HCT116 (cell line): ENCODE data around the gene TOX3. TPM values are rescaled to one million over a fixed set of nuclear protein-coding genes. Genes with fewer than 3 reads are reported as not detected.

Experiments used
- ATAC-seq: fragments of 200-7000 bp; cut with Tn5 transposase; 2 replicates; pipeline ENCODE4 v1.9.1; 2020; ENCODE audit warnings: mild to moderate bottlenecking, moderate library complexity
- BruUV-seq: library from RNA; stranded (reverse); fragments of 400-500 nt; replicated peaks from 2 replicates; lab custom pipeline; 2021; lab: Mats Ljungman, UMichigan
- CTCF ChIA-PET: fragments of 300-600 bp; sonication (Branson Sonifier 250); formaldehyde crosslinking; loops from one replicate; lab custom pipeline; 2021; ENCODE audit warnings: antibody characterized with exemption; lab: Charles Lee
- POLR2A ChIA-PET: fragments of 300-600, 350-600 bp; sonication (Branson Sonifier 250); formaldehyde crosslinking; loops from one replicate; lab custom pipeline; 2021; ENCODE audit warnings: antibody characterized with exemption; lab: Charles Lee
- RAD21 ChIA-PET, 2 experiments: fragments of 300-600 bp; sonication (Branson Sonifier 250); formaldehyde crosslinking; loops; one replicate each; lab custom pipeline; 2023; ENCODE audit warnings: low total read pairs in 2 of 2; ENCODE audit not compliant: uncharacterized antibody in 2 of 2, unreplicated experiment in 2 of 2, low non-redundant PET in 1 of 2; lab: Charles Lee
- DNase-seq: peaks from one replicate; pipeline ENCODE4 v3.0.0-alpha.2; 2010; ENCODE audit warnings: low read depth, low spot score
- H2AFZ ChIP-seq: fragments of 200-600 bp; shearing (Covaris generic), sonication (generic); 2 replicates; pipeline ENCODE4 v1.6.1; 2017; ENCODE audit warnings: low read depth, mixed run types, mixed read lengths, antibody characterized with exemption, low read length; ENCODE audit not compliant: poor library complexity, severe bottlenecking
- H3K27ac ChIP-seq: 2 replicates; pipeline ENCODE4 v1.5.1; 2012; ENCODE audit warnings: low read depth, low read length
- H3K27me3 ChIP-seq: fragments of 200-600 bp; sonication (generic); 2 replicates; pipeline ENCODE4 v1.6.1; 2016; ENCODE audit warnings: mixed run types, low read length, mixed read lengths; ENCODE audit not compliant: insufficient read depth
- H3K36me3 ChIP-seq, 2 experiments: fragments of 200-500 bp in 1 of 2; fragments of 200-600 bp in 1 of 2; sonication (Bioruptor generic) in 1 of 2; sonication (generic) in 1 of 2; 2 replicates each; pipeline versions ENCODE4 v1.5.1 to v1.6.1; 2014 to 2016; ENCODE audit warnings: low read length in 2 of 2, inconsistent platforms in 1 of 2, mixed read lengths in 1 of 2, mixed run types in 1 of 2; ENCODE audit not compliant: insufficient read depth in 2 of 2, control insufficient read depth in 1 of 2
- H3K4me1 ChIP-seq, 2 experiments: fragments of 200-600 bp in 1 of 2; sonication (generic) in 1 of 2; 2 replicates each; pipeline versions ENCODE4 v1.5.1 to v1.6.1; 2012 to 2017; ENCODE audit warnings: low read length in 2 of 2, inconsistent platforms in 1 of 2, mild to moderate bottlenecking in 1 of 2, mixed read lengths in 1 of 2, mixed run types in 1 of 2, moderate library complexity in 1 of 2; ENCODE audit not compliant: insufficient read depth in 2 of 2, control insufficient read depth in 1 of 2
- H3K4me2 ChIP-seq: fragments of 200-600 bp; sonication (generic); 2 replicates; pipeline ENCODE4 v1.6.1; 2017; ENCODE audit warnings: mixed run types, low read length, mixed read lengths
- H3K4me3 ChIP-seq, 2 experiments: fragments of 200-600 bp in 1 of 2; sonication (generic) in 1 of 2; replicated peaks in 1 of 2; 2 replicates each; pipeline ENCODE4 v1.5.1; 2011 to 2016; ENCODE audit warnings: low read length in 2 of 2, control low read depth in 1 of 2, low read depth in 1 of 2, mild to moderate bottlenecking in 1 of 2, mixed read lengths in 1 of 2, mixed run types in 1 of 2
- H3K79me2 ChIP-seq: fragments of 200-600 bp; sonication (generic); 2 replicates; pipeline ENCODE4 v1.6.1; 2017; ENCODE audit warnings: mild to moderate bottlenecking, mixed run types, low read length, moderate library complexity, mixed read lengths; ENCODE audit not compliant: insufficient read depth
- H3K9ac ChIP-seq: fragments of 200-600 bp; sonication (generic); 2 replicates; pipeline ENCODE4 v1.6.1; 2016; ENCODE audit warnings: low read length, mixed read lengths
- H3K9me2 ChIP-seq: fragments of 200-600 bp; sonication (generic), shearing (Covaris generic); 2 replicates; pipeline ENCODE4 v1.6.1; 2017; ENCODE audit warnings: mixed run types, mild to moderate bottlenecking, moderate library complexity; ENCODE audit not compliant: insufficient read depth
- H3K9me3 ChIP-seq, 2 experiments: fragments of 200-500 bp in 1 of 2; fragments of 200-600 bp in 1 of 2; sonication (Bioruptor generic) in 1 of 2; sonication (generic) in 1 of 2; 2 replicates each; pipeline ENCODE4 v1.6.1; 2014 to 2017; ENCODE audit warnings: low read length in 2 of 2, mixed read lengths in 2 of 2, inconsistent platforms in 1 of 2, low read depth in 1 of 2, mild to moderate bottlenecking in 1 of 2, mixed run types in 1 of 2, moderate library complexity in 1 of 2; ENCODE audit not compliant: control insufficient read depth in 1 of 2, insufficient read depth in 1 of 2
- H4K20me1 ChIP-seq: fragments of 200-600 bp; sonication (generic), shearing (Covaris generic); 2 replicates; pipeline ENCODE4 v1.6.1; 2017; ENCODE audit warnings: mixed run types, mild to moderate bottlenecking, moderate library complexity; ENCODE audit not compliant: insufficient read depth
- EGR1 ChIP-seq: IDR thresholded peaks from 2 replicates; pipeline ENCODE4 v1.6.1; 2012; ENCODE audit warnings: low read depth
- JUND ChIP-seq: IDR thresholded peaks from 2 replicates; pipeline ENCODE4 v1.6.1; 2012
- POLR2A ChIP-seq: IDR thresholded peaks from 2 replicates; pipeline ENCODE4 v1.7.0; 2011; ENCODE audit warnings: borderline replicate concordance; ENCODE audit not compliant: insufficient read depth, insufficient read length; ENCODE audit errors: extremely low read depth
- SIN3A ChIP-seq: IDR thresholded peaks from 2 replicates; pipeline ENCODE4 v1.6.1; 2012; ENCODE audit warnings: low read depth
- SRF ChIP-seq: IDR thresholded peaks from 2 replicates; pipeline ENCODE4 v1.6.1; 2012; ENCODE audit warnings: low read depth
- YY1 ChIP-seq: IDR thresholded peaks from 2 replicates; pipeline ENCODE4 v1.6.1; 2011; ENCODE audit warnings: low read length, low read depth, moderate library complexity, mild to moderate bottlenecking; ENCODE audit not compliant: insufficient replicate concordance; ENCODE audit errors: extremely low read depth
- ZNF274 ChIP-seq: fragments of 200-500 bp; sonication (Bioruptor generic); IDR thresholded peaks from 2 replicates; pipeline ENCODE4 v1.6.1; 2014; ENCODE audit warnings: mild to moderate bottlenecking, low read depth, low read length, inconsistent platforms
- intact Hi-C: fragments of 100-400 bp; cut with micrococcal nuclease; formaldehyde crosslinking; loops from 2 replicates; pipeline ENCODE4 v1.10.0; 2022
- total RNA-seq: library from RNA; stranded (reverse); gene quantifications from one replicate; pipeline ENCODE4 v1.2.1, GENCODE V29; 2021; ENCODE audit not compliant: unreplicated experiment
- TF ChIP-seq, protein P1 (sequence below): IDR thresholded peaks from 2 replicates; pipeline ENCODE4 v1.6.1; 2012; ENCODE audit warnings: low read depth
- TF ChIP-seq, protein P2 (sequence below): IDR thresholded peaks from 2 replicates; pipeline ENCODE4 v1.6.1; 2012
- TF ChIP-seq, protein P3 (sequence below): IDR thresholded peaks from 2 replicates; pipeline ENCODE4 v1.6.1; 2011; ENCODE audit warnings: mild to moderate bottlenecking, low read length, moderate library complexity; ENCODE audit not compliant: insufficient replicate concordance; ENCODE audit errors: extremely low read depth

The TOX3 gene
- total RNA-seq, 1 experiment from 2014 or later = not detected

DNA sequence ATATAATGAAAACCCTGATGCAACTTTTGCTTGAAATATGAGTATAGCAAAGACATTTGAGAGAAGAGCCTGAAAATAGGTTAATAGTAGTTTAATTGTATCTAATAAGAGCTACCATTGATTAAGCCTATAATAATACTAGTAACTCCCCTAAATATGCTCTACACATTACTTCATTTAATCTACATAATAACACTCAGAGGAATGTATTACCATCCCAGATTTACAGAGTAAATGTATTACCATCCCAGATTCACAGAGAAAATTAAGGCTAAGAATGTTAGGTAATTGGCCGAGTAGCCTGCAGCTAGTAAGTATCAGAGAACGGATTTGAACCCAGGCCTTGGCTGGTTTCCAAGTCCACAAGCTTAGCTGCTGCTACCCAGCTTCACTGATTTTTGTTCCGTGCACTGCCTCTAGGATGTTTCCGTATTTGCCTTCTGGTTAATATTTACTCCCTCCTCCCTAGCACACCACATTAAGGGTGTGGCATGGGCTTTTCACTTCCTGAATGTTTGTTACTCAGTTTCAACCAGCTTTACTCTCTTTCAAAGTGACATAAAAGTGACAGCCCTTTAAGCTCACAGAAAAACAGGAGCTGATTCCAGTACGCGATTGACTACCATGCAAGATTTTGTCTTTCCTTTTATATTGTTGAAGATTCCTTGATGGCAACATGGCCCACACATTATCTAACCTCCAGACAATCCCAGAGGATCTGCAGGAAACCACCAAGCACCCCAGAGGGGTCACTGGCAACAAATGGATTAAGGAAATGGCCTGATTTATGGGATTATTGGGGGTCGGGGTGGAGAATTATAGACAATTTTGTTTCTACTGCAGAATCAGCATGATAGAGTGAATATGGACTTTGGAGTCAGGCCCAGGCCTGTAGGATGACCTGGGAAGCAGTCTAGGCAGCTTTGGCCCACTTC lies 26.7 kb upstream of the TOX3 start:
- no TSS peak for BruUV-seq
- no peak overlapping the region for H3K4me2 ChIP-seq
- H2AFZ ChIP-seq = no peak overlapping the region
- H3K9ac ChIP-seq = no peak overlapping the region
- POLR2A ChIA-PET = no interaction called here
- DNase-seq = no peak
- CTCF ChIA-PET = no interaction called here
- no peaks in the 10 kb centered on the region for H3K79me2 ChIP-seq
- H3K9me2 ChIP-seq = no peaks in the 10 kb centered on the region
- TF ChIP-seq, protein P1, sequence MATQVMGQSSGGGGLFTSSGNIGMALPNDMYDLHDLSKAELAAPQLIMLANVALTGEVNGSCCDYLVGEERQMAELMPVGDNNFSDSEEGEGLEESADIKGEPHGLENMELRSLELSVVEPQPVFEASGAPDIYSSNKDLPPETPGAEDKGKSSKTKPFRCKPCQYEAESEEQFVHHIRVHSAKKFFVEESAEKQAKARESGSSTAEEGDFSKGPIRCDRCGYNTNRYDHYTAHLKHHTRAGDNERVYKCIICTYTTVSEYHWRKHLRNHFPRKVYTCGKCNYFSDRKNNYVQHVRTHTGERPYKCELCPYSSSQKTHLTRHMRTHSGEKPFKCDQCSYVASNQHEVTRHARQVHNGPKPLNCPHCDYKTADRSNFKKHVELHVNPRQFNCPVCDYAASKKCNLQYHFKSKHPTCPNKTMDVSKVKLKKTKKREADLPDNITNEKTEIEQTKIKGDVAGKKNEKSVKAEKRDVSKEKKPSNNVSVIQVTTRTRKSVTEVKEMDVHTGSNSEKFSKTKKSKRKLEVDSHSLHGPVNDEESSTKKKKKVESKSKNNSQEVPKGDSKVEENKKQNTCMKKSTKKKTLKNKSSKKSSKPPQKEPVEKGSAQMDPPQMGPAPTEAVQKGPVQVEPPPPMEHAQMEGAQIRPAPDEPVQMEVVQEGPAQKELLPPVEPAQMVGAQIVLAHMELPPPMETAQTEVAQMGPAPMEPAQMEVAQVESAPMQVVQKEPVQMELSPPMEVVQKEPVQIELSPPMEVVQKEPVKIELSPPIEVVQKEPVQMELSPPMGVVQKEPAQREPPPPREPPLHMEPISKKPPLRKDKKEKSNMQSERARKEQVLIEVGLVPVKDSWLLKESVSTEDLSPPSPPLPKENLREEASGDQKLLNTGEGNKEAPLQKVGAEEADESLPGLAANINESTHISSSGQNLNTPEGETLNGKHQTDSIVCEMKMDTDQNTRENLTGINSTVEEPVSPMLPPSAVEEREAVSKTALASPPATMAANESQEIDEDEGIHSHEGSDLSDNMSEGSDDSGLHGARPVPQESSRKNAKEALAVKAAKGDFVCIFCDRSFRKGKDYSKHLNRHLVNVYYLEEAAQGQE = no peak
- TF ChIP-seq, protein P2, sequence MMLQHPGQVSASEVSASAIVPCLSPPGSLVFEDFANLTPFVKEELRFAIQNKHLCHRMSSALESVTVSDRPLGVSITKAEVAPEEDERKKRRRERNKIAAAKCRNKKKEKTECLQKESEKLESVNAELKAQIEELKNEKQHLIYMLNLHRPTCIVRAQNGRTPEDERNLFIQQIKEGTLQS = no peak
- no peak for TF ChIP-seq POLR2A
- TF ChIP-seq YY1 = no peak
- no peak for TF ChIP-seq JUND
- TF ChIP-seq EGR1 = no peak
- TF ChIP-seq ZNF274 = no peak
- no peak for TF ChIP-seq SIN3A
- no peak for TF ChIP-seq SRF
- TF ChIP-seq, protein P3, sequence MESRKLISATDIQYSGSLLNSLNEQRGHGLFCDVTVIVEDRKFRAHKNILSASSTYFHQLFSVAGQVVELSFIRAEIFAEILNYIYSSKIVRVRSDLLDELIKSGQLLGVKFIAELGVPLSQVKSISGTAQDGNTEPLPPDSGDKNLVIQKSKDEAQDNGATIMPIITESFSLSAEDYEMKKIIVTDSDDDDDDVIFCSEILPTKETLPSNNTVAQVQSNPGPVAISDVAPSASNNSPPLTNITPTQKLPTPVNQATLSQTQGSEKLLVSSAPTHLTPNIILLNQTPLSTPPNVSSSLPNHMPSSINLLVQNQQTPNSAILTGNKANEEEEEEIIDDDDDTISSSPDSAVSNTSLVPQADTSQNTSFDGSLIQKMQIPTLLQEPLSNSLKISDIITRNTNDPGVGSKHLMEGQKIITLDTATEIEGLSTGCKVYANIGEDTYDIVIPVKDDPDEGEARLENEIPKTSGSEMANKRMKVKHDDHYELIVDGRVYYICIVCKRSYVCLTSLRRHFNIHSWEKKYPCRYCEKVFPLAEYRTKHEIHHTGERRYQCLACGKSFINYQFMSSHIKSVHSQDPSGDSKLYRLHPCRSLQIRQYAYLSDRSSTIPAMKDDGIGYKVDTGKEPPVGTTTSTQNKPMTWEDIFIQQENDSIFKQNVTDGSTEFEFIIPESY = no peak
- TF ChIP-seq, all 23 proteins: peak for 0
- Histone ChIP-seq H3K27me3 (no peaks in the 10 kb centered on the region), H4K20me1 (no peaks in the 10 kb centered on the region), H3K27ac (no peak overlapping the region), H3K36me3 (no peaks in the 10 kb centered on the region), H3K9me3 (peaks cover 0 to 4% of the 10 kb centered on the region in 2 experiments; a peak in 1 of 4 replicates), H3K4me3 (no peak overlapping the region), H3K4me1 (no peaks in the 10 kb centered on the region)
- no peak for ATAC-seq
- intact Hi-C loops = no loop called here
- RAD21 ChIA-PET = no interaction called here
